GOT3 (cell line): ENCODE measurements around the gene MYO10.
"Not testable (repeated sequence)": the region's sequence is repeated elsewhere in the genome, so short reads cannot be mapped to it uniquely, and the experiment has no call there.

Experiments
- DNase-seq: peaks from one replicate; lab custom pipeline; 2025; ENCODE audit warnings: mixed read lengths; lab: John Stamatoyannopoulos, UW

The MYO10 gene

GRCh38 chr5:16886793-16887345 is 49.2 kb downstream of the MYO10 start:
- DNase-seq = no peak

- DNase-seq = no peak
Measured at GRCh38 chr5:16886366-16886736, 49.7 kb downstream of the MYO10 start.

GRCh38 chr5:16885635-16886365 is 50.3 kb downstream of the MYO10 start:
- DNase-seq = no peak

- DNase-seq = no peak
Measured at GRCh38 chr5:16884595-16884994, 51.5 kb downstream of the MYO10 start.

GRCh38 chr5:16883806-16884205 is 52.3 kb downstream of the MYO10 start:
- DNase-seq = no peak

GRCh38 chr5:16883176-16883575 is 52.9 kb downstream of the MYO10 start:
- no peak for DNase-seq

GRCh38 chr5:16881251-16881650 is 54.8 kb downstream of the MYO10 start:
- DNase-seq = no peak

- DNase-seq = no peak
Measured at GRCh38 chr5:16880547-16880946, 55.5 kb downstream of the MYO10 start.

GRCh38 chr5:16879650-16880049 is 56.4 kb downstream of the MYO10 start:
- DNase-seq = no peak

GRCh38 chr5:16879191-16879590 is 56.9 kb downstream of the MYO10 start:
- no peak for DNase-seq

- DNase-seq = no peak
Measured at GRCh38 chr5:16877267-16877935, 58.7 kb downstream of the MYO10 start.

GRCh38 chr5:16874424-16874823 is 61.7 kb downstream of the MYO10 start:
- DNase-seq = not testable (repeated sequence)

GRCh38 chr5:16871746-16872339 is 64.2 kb downstream of the MYO10 start:
- DNase-seq = no peak

GRCh38 chr5:16870878-16871277 is 65.2 kb downstream of the MYO10 start:
- no peak for DNase-seq

GRCh38 chr5:16869821-16870796 is 66.0 kb downstream of the MYO10 start:
- DNase-seq = no peak

GRCh38 chr5:16867577-16867953 is 68.5 kb downstream of the MYO10 start:
- DNase-seq = no peak

GRCh38 chr5:16866795-16867576 is 69.1 kb downstream of the MYO10 start:
- no peak for DNase-seq

- no peak for DNase-seq
Measured at GRCh38 chr5:16866273-16866672, 69.8 kb downstream of the MYO10 start.

- no peak for DNase-seq
Measured at GRCh38 chr5:16865151-16865550, 70.9 kb downstream of the MYO10 start.

GRCh38 chr5:16864631-16865131 is 71.4 kb downstream of the MYO10 start:
- no peak for DNase-seq

GRCh38 chr5:16863469-16863946 is 72.6 kb downstream of the MYO10 start:
- DNase-seq = no peak
